ENCODE results near the gene ALDH9A1.

ALDH9A1 gene

DNA sequence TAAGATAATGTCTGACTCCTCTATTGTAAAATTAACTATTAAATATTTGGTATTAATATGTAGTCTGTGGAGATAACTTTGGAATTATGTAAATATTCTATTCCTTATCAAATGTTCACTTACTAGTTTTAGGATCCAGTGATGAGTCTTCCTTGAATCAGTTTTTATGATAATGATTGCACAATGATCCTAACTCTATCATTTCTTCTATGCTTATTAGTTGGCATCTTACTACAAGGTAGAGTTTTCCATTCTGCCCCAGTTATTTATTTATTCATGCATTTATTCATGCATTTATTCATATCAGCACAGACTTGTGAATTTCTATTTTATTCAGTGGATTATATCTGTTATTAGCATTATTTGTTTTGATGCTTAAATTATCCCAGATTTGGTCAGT, 74.7 kb downstream of the ALDH9A1 start:
- no peak for DNase-seq (ENCODE audit: low read depth in 2 of 2)

DNA sequence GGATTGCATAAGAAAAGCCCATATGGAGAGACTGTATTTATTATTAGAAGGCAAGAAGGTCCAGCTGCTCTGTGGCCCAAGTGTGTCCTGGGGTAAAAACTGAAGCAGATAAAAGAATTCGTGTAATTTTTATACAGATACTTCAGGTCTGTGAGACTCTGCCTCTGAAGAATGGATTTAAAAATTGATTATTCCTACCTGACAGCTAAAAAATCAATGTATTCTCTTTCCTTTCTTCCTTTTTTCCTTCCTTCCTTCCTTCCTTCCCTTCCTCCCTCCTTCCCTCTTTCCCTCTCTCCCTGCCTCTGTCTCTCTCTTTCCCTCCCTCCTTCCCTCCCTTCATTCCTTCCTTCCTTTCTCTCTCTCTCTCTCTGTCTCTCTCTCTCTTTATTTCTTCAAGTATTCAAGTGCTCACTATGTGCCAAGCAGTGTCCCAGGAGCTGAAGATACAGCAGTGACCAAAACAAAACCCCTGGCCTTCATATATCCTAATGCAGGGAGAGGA, 78.7 kb downstream of the ALDH9A1 start:
- DNase-seq (ENCODE audit: low read depth in 2 of 2) = no peak

DNA sequence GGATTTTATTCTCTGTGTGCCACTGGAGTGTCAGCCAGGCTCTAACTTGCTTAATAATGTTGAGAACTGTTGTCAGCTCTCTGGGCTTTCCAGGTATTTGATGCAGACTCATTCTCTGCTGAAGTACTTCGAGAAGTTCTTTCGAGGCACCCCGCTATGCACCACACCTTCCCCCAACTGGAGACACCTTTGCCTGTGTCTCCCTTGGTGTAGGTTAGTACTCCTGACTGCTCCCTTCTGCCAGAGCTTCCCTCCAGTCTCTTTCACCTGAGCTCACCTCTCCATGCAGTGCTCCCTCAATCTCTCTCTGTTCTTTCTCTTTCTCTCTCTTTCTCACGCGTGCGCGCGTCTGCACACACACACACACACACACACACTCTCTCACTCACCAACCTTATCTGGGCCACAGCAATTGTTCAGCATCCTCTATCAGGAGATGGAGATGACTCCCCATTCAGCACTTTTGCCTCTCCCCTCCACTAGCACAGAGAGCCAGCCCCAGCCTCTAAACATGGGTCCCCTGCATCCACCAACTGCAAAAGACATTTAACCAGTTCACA, 81.3 kb downstream of the ALDH9A1 start:
- DNase-seq (ENCODE audit: low read depth in 2 of 2) = no peak

DNA sequence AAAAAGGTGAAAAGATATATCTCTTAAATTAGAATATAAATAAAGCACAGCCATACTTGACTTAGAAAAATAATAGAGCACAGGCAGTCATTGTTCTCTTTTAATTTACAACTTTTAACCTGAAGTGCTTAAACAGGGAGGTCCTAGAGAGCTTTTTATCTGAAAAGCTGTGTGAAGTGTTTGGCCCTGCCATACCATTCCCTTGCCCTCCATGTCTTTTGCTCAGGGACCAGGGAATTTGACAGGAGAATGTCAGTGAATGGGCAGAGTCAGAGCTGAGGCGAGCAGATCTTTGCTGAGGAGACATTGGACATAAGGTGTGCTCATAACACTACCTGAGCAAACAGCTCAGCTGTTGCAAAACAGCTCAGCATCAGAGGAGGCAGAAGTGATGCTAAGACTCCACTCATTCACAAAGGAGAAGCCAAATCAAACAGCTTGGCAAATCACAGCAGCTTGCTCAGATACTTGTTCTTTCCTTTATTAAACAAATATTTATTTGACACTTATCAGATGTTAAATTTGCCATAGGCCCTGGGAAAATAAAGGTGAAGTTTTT, 82.2 kb downstream of the ALDH9A1 start:
- DNase-seq (ENCODE audit: low read depth in 2 of 2) = no peak

All from stimulated activated CD8-positive, alpha-beta memory T cell treated with anti-CD3 and anti-CD28 coated beads, Interleukin-7, amount 100 ng/mL, for 1 hour (primary cell).